ENCODE data around the gene MGAT5B. TPM values are rescaled to one million over a fixed set of nuclear protein-coding genes. Genes with fewer than 3 reads are reported as not detected.
"Not testable (repeated sequence)": the region's sequence is repeated elsewhere in the genome, so short reads cannot be mapped to it uniquely, and the experiment has no call there.

The MGAT5B gene
- polyA plus RNA-seq, 4 donors = 0.81 to 3.0 (median 1.9) TPM

- DNase-seq (ENCODE audit: low read depth in 4 of 4, low spot score in 2 of 4) = no peak
Observed at GRCh38 chr17:76844846-76845245, 23.4 kb upstream of the MGAT5B start.

- DNase-seq (ENCODE audit: low read depth in 4 of 4, low spot score in 2 of 4) = no peak
Observed at GRCh38 chr17:76845541-76846017, 22.6 kb upstream of the MGAT5B start.

- no peak for DNase-seq (ENCODE audit: low read depth in 4 of 4, low spot score in 2 of 4)
Observed at GRCh38 chr17:76847031-76847430, 21.2 kb upstream of the MGAT5B start.

GRCh38 chr17:76848670-76849069 lies 19.5 kb upstream of the MGAT5B start:
- no peak for DNase-seq (ENCODE audit: low read depth in 4 of 4, low spot score in 2 of 4)

GRCh38 chr17:76849160-76849559 lies 19.0 kb upstream of the MGAT5B start:
- DNase-seq (ENCODE audit: low read depth in 4 of 4, low spot score in 2 of 4) = not testable (repeated sequence)

GRCh38 chr17:76852843-76853242 lies 15.4 kb upstream of the MGAT5B start:
- DNase-seq (ENCODE audit: low read depth in 4 of 4, low spot score in 2 of 4) = no peak

GRCh38 chr17:76855105-76855504 lies 13.1 kb upstream of the MGAT5B start:
- DNase-seq (ENCODE audit: low read depth in 4 of 4, low spot score in 2 of 4) = no peak

- DNase-seq (ENCODE audit: low read depth in 4 of 4, low spot score in 2 of 4) = no peak
Observed at GRCh38 chr17:76862079-76862478, 6.1 kb upstream of the MGAT5B start.

GRCh38 chr17:76862494-76862893 lies 5.7 kb upstream of the MGAT5B start:
- DNase-seq (ENCODE audit: low read depth in 4 of 4, low spot score in 2 of 4) = no peak

GRCh38 chr17:76864024-76864423 lies 4.2 kb upstream of the MGAT5B start:
- no peak for DNase-seq (ENCODE audit: low read depth in 4 of 4, low spot score in 2 of 4)

- no peak for DNase-seq (ENCODE audit: low read depth in 4 of 4, low spot score in 2 of 4)
Observed at GRCh38 chr17:76865174-76865573, 3.0 kb upstream of the MGAT5B start.

- no peak for DNase-seq (ENCODE audit: low read depth in 4 of 4, low spot score in 2 of 4)
Observed at GRCh38 chr17:76866203-76866602, 2.0 kb upstream of the MGAT5B start.

- DNase-seq (ENCODE audit: low read depth in 4 of 4, low spot score in 2 of 4) = no peak
Observed at GRCh38 chr17:76866774-76867577, 1.2 kb upstream of the MGAT5B start.

- no peak for DNase-seq (ENCODE audit: low read depth in 4 of 4, low spot score in 2 of 4)
Observed at GRCh38 chr17:76867578-76868175, 527 bp upstream of the MGAT5B start.

GRCh38 chr17:76868669-76869495 lies 678 bp downstream of the MGAT5B start:
- DNase-seq (ENCODE audit: low read depth in 4 of 4, low spot score in 2 of 4) = no peak

GRCh38 chr17:76869496-76870376 lies 1.5 kb downstream of the MGAT5B start:
- DNase-seq (ENCODE audit: low read depth in 4 of 4, low spot score in 2 of 4) = no peak

GRCh38 chr17:76870377-76870714 lies 2.1 kb downstream of the MGAT5B start:
- DNase-seq (ENCODE audit: low read depth in 4 of 4, low spot score in 2 of 4) = no peak

- DNase-seq (ENCODE audit: low read depth in 4 of 4, low spot score in 2 of 4) = no peak
Observed at GRCh38 chr17:76871668-76872067, 3.5 kb downstream of the MGAT5B start.

GRCh38 chr17:76872221-76872873 lies 4.1 kb downstream of the MGAT5B start:
- no peak for DNase-seq (ENCODE audit: low read depth in 4 of 4, low spot score in 2 of 4)

GRCh38 chr17:76872874-76873221 lies 4.6 kb downstream of the MGAT5B start:
- DNase-seq (ENCODE audit: low read depth in 4 of 4, low spot score in 2 of 4) = no peak
